ENCODE measurements around the gene CREBRF.

The CREBRF gene

GRCh38 chr5:173011566-173011965 lies 44.6 kb upstream of the CREBRF start:
- H3K9me3 ChIP-seq (ENCODE audit: insufficient read depth, low read length, severe bottlenecking): no peaks in the 10 kb centered on the region
- ATAC-seq (ENCODE audit: insufficient read depth, low read depth): no peak
- H3K4me1 ChIP-seq (ENCODE audit: insufficient read depth, low read length): no peaks in the 10 kb centered on the region
- H3K9ac ChIP-seq (ENCODE audit: low read depth, low read length): no peak overlapping the region
- TF ChIP-seq EZH2 (IDR thresholded peaks at IDR 0.05; ENCODE audit: borderline replicate concordance, low read depth, low read length, severe bottlenecking): no peak
- no peak for TF ChIP-seq CTCF (IDR thresholded peaks at IDR 0.05; ENCODE audit: borderline replicate concordance, extremely low read depth, low read length, poor library complexity, severe bottlenecking)
- no peaks in the 10 kb centered on the region for H3K27me3 ChIP-seq (ENCODE audit: insufficient read depth, low read length, poor library complexity)
- peaks cover 62% of the 10 kb centered on the region for H4K20me1 ChIP-seq (ENCODE audit: insufficient read depth, low read length)
- H3K4me3 ChIP-seq (ENCODE audit: low read depth in 1 of 2, low read length in 2 of 2): no peak overlapping the region
- peaks cover 9% of the 10 kb centered on the region for H3K36me3 ChIP-seq (ENCODE audit: insufficient read depth, low read length)
- H3K27ac ChIP-seq (ENCODE audit: low read length): no peak overlapping the region
- H2AFZ ChIP-seq (ENCODE audit: low read depth, low read length): no peak overlapping the region
- peaks cover 92% of the 10 kb centered on the region for H3K79me2 ChIP-seq (ENCODE audit: insufficient read depth, low read length)
- no peak for DNase-seq
- H3K4me2 ChIP-seq (ENCODE audit: insufficient read depth, low read length): no peak overlapping the region

GRCh38 chr5:173012882-173013281 lies 43.3 kb upstream of the CREBRF start:
- H3K4me1 ChIP-seq (ENCODE audit: insufficient read depth, low read length): no peaks in the 10 kb centered on the region
- H2AFZ ChIP-seq (ENCODE audit: low read depth, low read length): no peak overlapping the region
- no peak overlapping the region for H3K9ac ChIP-seq (ENCODE audit: low read depth, low read length)
- H3K9me3 ChIP-seq (ENCODE audit: insufficient read depth, low read length, severe bottlenecking): no peaks in the 10 kb centered on the region
- no peak for TF ChIP-seq EZH2 (IDR thresholded peaks at IDR 0.05; ENCODE audit: borderline replicate concordance, low read depth, low read length, severe bottlenecking)
- TF ChIP-seq CTCF (IDR thresholded peaks at IDR 0.05; ENCODE audit: borderline replicate concordance, extremely low read depth, low read length, poor library complexity, severe bottlenecking): no peak
- H4K20me1 ChIP-seq (ENCODE audit: insufficient read depth, low read length): peaks cover 54% of the 10 kb centered on the region
- DNase-seq (no peak), ATAC-seq (ENCODE audit: insufficient read depth, low read depth) (no peak)
- no peaks in the 10 kb centered on the region for H3K27me3 ChIP-seq (ENCODE audit: insufficient read depth, low read length, poor library complexity)
- H3K27ac ChIP-seq (ENCODE audit: low read length): no peak overlapping the region
- no peak overlapping the region for H3K4me2 ChIP-seq (ENCODE audit: insufficient read depth, low read length)
- H3K36me3 ChIP-seq (ENCODE audit: insufficient read depth, low read length): peaks cover 9% of the 10 kb centered on the region
- H3K4me3 ChIP-seq (ENCODE audit: low read depth in 1 of 2, low read length in 2 of 2): no peak overlapping the region
- peaks cover 89% of the 10 kb centered on the region for H3K79me2 ChIP-seq (ENCODE audit: insufficient read depth, low read length)

GRCh38 chr5:173014671-173015070 lies 41.5 kb upstream of the CREBRF start:
- H2AFZ ChIP-seq (ENCODE audit: low read depth, low read length): no peak overlapping the region
- H3K27ac ChIP-seq (ENCODE audit: low read length): no peak overlapping the region
- H3K4me2 ChIP-seq (ENCODE audit: insufficient read depth, low read length): no peak overlapping the region
- no peak for TF ChIP-seq CTCF (IDR thresholded peaks at IDR 0.05; ENCODE audit: borderline replicate concordance, extremely low read depth, low read length, poor library complexity, severe bottlenecking)
- no peak for TF ChIP-seq EZH2 (IDR thresholded peaks at IDR 0.05; ENCODE audit: borderline replicate concordance, low read depth, low read length, severe bottlenecking)
- no peaks in the 10 kb centered on the region for H3K9me3 ChIP-seq (ENCODE audit: insufficient read depth, low read length, severe bottlenecking)
- no peaks in the 10 kb centered on the region for H3K4me1 ChIP-seq (ENCODE audit: insufficient read depth, low read length)
- no peak for ATAC-seq (ENCODE audit: insufficient read depth, low read depth)
- H3K27me3 ChIP-seq (ENCODE audit: insufficient read depth, low read length, poor library complexity): no peaks in the 10 kb centered on the region
- no peak overlapping the region for H3K4me3 ChIP-seq (ENCODE audit: low read depth in 1 of 2, low read length in 2 of 2)
- peaks cover 91% of the 10 kb centered on the region for H3K79me2 ChIP-seq (ENCODE audit: insufficient read depth, low read length)
- no peak for DNase-seq
- peaks cover 11% of the 10 kb centered on the region for H3K36me3 ChIP-seq (ENCODE audit: insufficient read depth, low read length)
- peaks cover 63% of the 10 kb centered on the region for H4K20me1 ChIP-seq (ENCODE audit: insufficient read depth, low read length)
- no peak overlapping the region for H3K9ac ChIP-seq (ENCODE audit: low read depth, low read length)

GRCh38 chr5:173015192-173015591 lies 41.0 kb upstream of the CREBRF start:
- H2AFZ ChIP-seq (ENCODE audit: low read depth, low read length): no peak overlapping the region
- no peak overlapping the region for H3K9ac ChIP-seq (ENCODE audit: low read depth, low read length)
- DNase-seq (no peak), ATAC-seq (ENCODE audit: insufficient read depth, low read depth) (no peak)
- TF ChIP-seq EZH2 (IDR thresholded peaks at IDR 0.05; ENCODE audit: borderline replicate concordance, low read depth, low read length, severe bottlenecking) (no peak), CTCF (IDR thresholded peaks at IDR 0.05; ENCODE audit: borderline replicate concordance, extremely low read depth, low read length, poor library complexity, severe bottlenecking) (no peak)
- H3K27ac ChIP-seq (ENCODE audit: low read length): no peak overlapping the region
- H3K36me3 ChIP-seq (ENCODE audit: insufficient read depth, low read length): peaks cover 16% of the 10 kb centered on the region
- H3K27me3 ChIP-seq (ENCODE audit: insufficient read depth, low read length, poor library complexity): no peaks in the 10 kb centered on the region
- no peaks in the 10 kb centered on the region for H3K9me3 ChIP-seq (ENCODE audit: insufficient read depth, low read length, severe bottlenecking)
- no peak overlapping the region for H3K4me2 ChIP-seq (ENCODE audit: insufficient read depth, low read length)
- H3K79me2 ChIP-seq (ENCODE audit: insufficient read depth, low read length): peaks cover 92% of the 10 kb centered on the region
- peaks cover 63% of the 10 kb centered on the region for H4K20me1 ChIP-seq (ENCODE audit: insufficient read depth, low read length)
- H3K4me3 ChIP-seq (ENCODE audit: low read depth in 1 of 2, low read length in 2 of 2): no peak overlapping the region
- H3K4me1 ChIP-seq (ENCODE audit: insufficient read depth, low read length): no peaks in the 10 kb centered on the region
